ENCODE data around the gene ATAD3A.

DNA sequence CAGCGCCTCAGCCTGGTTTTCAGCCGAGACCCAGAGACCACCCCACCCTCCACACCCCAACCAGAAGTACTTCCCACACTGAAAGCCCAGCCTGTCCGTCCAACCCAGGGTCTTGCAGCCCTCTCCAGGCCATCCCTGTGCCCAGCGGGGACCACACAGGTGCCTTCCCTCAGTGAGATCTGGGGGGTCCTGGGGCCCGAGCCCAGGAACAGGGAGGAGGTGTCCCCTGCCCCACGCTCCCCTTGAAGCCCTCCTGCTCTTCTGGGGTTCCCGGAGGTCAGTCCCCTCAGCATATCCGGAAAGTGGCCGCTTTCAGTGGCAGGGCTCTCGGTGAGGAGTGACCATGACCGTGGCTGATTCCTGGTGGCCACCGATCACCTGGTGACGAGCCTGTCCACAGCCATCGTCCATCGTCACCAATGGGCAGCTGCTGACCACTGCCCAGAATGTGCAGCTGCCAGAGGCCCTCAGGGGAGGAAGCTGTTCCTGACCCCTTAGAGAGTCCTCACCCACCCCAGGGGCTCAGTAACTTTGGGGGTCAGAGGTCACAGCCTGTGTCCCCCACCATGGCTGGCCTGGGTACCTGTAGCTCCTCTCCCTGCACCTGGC, 25.1 kb downstream of the ATAD3A start:
- TF ChIP-seq, protein P1, sequence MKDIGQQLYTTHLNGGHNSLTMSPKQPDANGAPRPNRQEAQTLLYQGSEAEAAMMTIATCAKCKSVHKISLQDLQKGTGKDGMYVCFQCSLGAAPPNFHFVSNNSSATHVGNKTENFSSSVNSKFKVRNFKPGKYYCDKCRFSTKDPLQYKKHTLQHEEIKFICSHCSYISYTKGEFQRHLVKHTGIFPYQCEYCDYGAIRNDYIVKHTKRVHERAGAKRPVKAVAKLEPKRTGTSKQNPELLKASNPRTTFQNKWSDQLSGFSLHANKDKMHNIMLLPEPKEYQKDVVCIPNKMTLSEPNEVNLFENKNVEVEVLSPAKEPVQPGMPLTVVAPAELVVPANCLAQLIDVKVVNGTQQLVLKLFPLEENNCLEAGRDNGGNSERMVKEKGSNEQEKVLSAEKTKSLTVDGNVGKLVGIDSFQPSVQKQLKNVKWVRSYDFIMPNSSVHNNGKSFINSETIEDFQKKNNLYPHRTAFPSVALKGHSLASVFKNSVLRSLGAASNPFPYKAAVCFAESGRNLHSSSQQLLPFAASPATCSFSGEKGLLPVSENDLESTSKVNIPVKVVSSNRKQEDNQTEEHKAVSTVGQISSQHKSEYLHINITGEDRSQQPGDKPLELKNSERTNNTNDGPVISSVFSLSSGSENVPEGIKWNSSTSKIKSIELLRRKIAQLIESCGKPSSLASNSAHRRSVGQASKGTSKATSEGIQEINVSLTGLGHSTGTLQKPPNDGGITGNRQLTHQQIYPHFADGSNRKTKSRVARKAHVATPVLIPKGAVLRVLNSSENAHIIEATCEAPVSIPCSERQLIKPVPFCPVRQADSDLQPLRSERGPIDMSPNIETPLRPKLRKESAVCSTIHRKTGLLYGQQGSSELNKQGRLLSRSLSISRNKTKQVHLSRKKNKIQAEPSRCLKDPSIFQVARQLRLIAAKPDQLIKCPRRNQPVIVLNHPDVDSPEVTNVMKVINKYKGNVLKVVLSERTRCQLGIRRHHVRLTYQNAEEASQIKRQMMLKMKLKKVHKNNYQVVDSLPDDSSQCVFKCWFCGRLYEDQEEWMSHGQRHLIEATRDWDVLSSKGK (CRISPR knock-in tag; IDR thresholded peaks at IDR 0.05): no peak
- TF ChIP-seq CCAR2 (IDR thresholded peaks at IDR 0.05; ENCODE audit: low read depth, low read length): no peak
- TF ChIP-seq, protein P2, sequence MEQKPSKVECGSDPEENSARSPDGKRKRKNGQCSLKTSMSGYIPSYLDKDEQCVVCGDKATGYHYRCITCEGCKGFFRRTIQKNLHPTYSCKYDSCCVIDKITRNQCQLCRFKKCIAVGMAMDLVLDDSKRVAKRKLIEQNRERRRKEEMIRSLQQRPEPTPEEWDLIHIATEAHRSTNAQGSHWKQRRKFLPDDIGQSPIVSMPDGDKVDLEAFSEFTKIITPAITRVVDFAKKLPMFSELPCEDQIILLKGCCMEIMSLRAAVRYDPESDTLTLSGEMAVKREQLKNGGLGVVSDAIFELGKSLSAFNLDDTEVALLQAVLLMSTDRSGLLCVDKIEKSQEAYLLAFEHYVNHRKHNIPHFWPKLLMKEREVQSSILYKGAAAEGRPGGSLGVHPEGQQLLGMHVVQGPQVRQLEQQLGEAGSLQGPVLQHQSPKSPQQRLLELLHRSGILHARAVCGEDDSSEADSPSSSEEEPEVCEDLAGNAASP (IDR thresholded peaks at IDR 0.05): no peak

All from K562 (cell line).